Trophoblast cell (in vitro differentiated cells and primary cell): ENCODE measurements around the gene TBX20.
"Not testable (repeated sequence)": the region's sequence is repeated elsewhere in the genome, so short reads cannot be mapped to it uniquely, and the experiment has no call there.

Experiments
- DNase-seq, 2 donors: peaks; one replicate each; pipeline ENCODE4 v3.0.0-alpha.2; 2016
- H2AFZ ChIP-seq: 2 replicates; pipeline ENCODE4 v1.6.1; 2013; ENCODE audit warnings: low read length, moderate library complexity, mild to moderate bottlenecking; ENCODE audit not compliant: insufficient read depth, poor library complexity
- H2AK5ac ChIP-seq: 2 replicates; pipeline ENCODE4 v1.6.1; 2013; ENCODE audit warnings: mild to moderate bottlenecking, low read length
- H2BK120ac ChIP-seq: 2 replicates; pipeline ENCODE4 v1.6.1; 2013; ENCODE audit warnings: low read length, mild to moderate bottlenecking, moderate library complexity; ENCODE audit not compliant: insufficient read depth, poor library complexity
- H2BK12ac ChIP-seq: 2 replicates; pipeline ENCODE4 v1.6.1; 2013; ENCODE audit warnings: mild to moderate bottlenecking, low read length, moderate library complexity
- H2BK5ac ChIP-seq: 2 replicates; pipeline ENCODE4 v1.6.1; 2013; ENCODE audit warnings: low read length, low read depth, moderate library complexity, mild to moderate bottlenecking; ENCODE audit not compliant: poor library complexity
- H3K14ac ChIP-seq: 2 replicates; pipeline ENCODE4 v1.6.1; 2013; ENCODE audit warnings: mild to moderate bottlenecking, low read length
- H3K18ac ChIP-seq: 2 replicates; pipeline ENCODE4 v1.6.1; 2013; ENCODE audit warnings: mild to moderate bottlenecking, low read length
- H3K23ac ChIP-seq: 2 replicates; pipeline ENCODE4 v1.6.1; 2013; ENCODE audit warnings: low read length
- H3K27ac ChIP-seq: 2 replicates; pipeline ENCODE4 v1.5.1; 2013; ENCODE audit warnings: low read depth, mild to moderate bottlenecking, inconsistent platforms, low read length, moderate library complexity
- H3K27me3 ChIP-seq: 2 replicates; pipeline ENCODE4 v1.6.1; 2013; ENCODE audit warnings: inconsistent platforms, mild to moderate bottlenecking, low read length, moderate library complexity; ENCODE audit not compliant: insufficient read depth
- H3K36me3 ChIP-seq, 2 experiments: 1 replicate in 1 of 2; 2 replicates in 1 of 2; pipeline ENCODE4 v1.6.1; 2013; ENCODE audit warnings: low read length in 2 of 2, mild to moderate bottlenecking in 2 of 2, moderate library complexity in 1 of 2; ENCODE audit not compliant: insufficient read depth in 2 of 2, control insufficient read depth in 1 of 2
- H3K4ac ChIP-seq: 2 replicates; pipeline ENCODE4 v1.6.1; 2013; ENCODE audit warnings: low read depth, mild to moderate bottlenecking, low read length, moderate library complexity
- H3K4me1 ChIP-seq, 2 experiments: 1 replicate in 1 of 2; 2 replicates in 1 of 2; pipeline ENCODE4 v1.6.1; 2013; ENCODE audit warnings: low read length in 2 of 2, mild to moderate bottlenecking in 2 of 2, moderate library complexity in 1 of 2; ENCODE audit not compliant: insufficient read depth in 2 of 2, control insufficient read depth in 1 of 2
- H3K4me2 ChIP-seq: 2 replicates; pipeline ENCODE4 v1.6.1; 2013; ENCODE audit warnings: inconsistent platforms, mild to moderate bottlenecking, low read length, moderate library complexity
- H3K4me3 ChIP-seq: 2 replicates; pipeline ENCODE4 v1.5.1; 2013; ENCODE audit warnings: mild to moderate bottlenecking, low read depth, low read length, inconsistent platforms
- H3K79me1 ChIP-seq: one replicate; pipeline ENCODE4 v1.6.1; 2013; ENCODE audit warnings: low read length
- H3K79me2 ChIP-seq: 2 replicates; pipeline ENCODE4 v1.6.1; 2013; ENCODE audit warnings: low read length, mild to moderate bottlenecking; ENCODE audit not compliant: control insufficient read depth, insufficient read depth, poor library complexity
- H3K9ac ChIP-seq: 2 replicates; pipeline ENCODE4 v1.6.1; 2013; ENCODE audit warnings: mild to moderate bottlenecking, low read length
- H3K9me3 ChIP-seq: 2 replicates; pipeline ENCODE4 v1.6.1; 2013; ENCODE audit warnings: low read depth, mild to moderate bottlenecking, control low read depth, inconsistent platforms, low read length; ENCODE audit not compliant: insufficient read depth
- H4K12ac ChIP-seq: 2 replicates; pipeline ENCODE4 v1.6.1; 2013; ENCODE audit warnings: low read depth, mild to moderate bottlenecking, low read length, moderate library complexity
- H4K8ac ChIP-seq: 2 replicates; pipeline ENCODE4 v1.6.1; 2013; ENCODE audit warnings: low read depth, mild to moderate bottlenecking, low read length, moderate library complexity
- H4K91ac ChIP-seq: one replicate; pipeline ENCODE4 v1.6.1; 2013; ENCODE audit warnings: low read depth, mild to moderate bottlenecking, low read length, moderate library complexity
- WGBS: extraction: QIAGEN DNeasy Blood & Tissue Kit; methylation state at CpG from one replicate; pipeline ENCODE4 v1.1.7; 2013; ENCODE audit warnings: missing lambda C conversion rate; ENCODE audit not compliant: insufficient read length, insufficient coverage; ENCODE audit errors: extremely low coverage; 5-methylcytosine and 5-hydroxymethylcytosine counted together

TBX20 gene

DNA sequence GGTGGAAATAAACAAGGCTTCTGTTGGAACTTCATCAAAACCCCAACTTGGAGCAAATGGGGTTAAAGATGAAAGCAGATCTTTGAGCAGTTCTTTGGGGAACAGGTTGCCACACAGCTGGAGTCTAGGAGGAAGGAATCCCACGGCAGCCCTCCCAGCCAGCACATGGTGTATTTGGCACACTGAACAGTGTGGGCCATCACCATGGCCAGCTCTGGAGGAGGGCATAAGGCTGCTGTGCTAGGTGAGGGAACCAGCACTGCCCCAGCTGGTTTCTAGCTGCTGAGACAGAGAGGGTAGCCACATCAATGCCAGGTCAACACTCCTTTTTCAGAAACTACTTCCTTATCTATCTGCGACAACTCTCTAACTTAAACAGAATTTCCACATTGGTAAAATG lies 33.7 kb downstream of the TBX20 start:
- WGBS: no CpG with 5 or more reads among the region's 2 CpGs
- not testable (repeated sequence) for H3K27me3 ChIP-seq, H3K36me3 ChIP-seq, DNase-seq, H3K4me3 ChIP-seq, H3K9ac ChIP-seq, H3K14ac ChIP-seq, H3K79me1 ChIP-seq, H2BK5ac ChIP-seq, H4K12ac ChIP-seq, H3K79me2 ChIP-seq, H3K4me2 ChIP-seq, H3K23ac ChIP-seq, H4K8ac ChIP-seq, H3K9me3 ChIP-seq, H2BK12ac ChIP-seq, H3K27ac ChIP-seq, H3K4me1 ChIP-seq, H3K18ac ChIP-seq, H2AK5ac ChIP-seq, H2AFZ ChIP-seq, H2BK120ac ChIP-seq, H3K4ac ChIP-seq, H4K91ac ChIP-seq

DNA sequence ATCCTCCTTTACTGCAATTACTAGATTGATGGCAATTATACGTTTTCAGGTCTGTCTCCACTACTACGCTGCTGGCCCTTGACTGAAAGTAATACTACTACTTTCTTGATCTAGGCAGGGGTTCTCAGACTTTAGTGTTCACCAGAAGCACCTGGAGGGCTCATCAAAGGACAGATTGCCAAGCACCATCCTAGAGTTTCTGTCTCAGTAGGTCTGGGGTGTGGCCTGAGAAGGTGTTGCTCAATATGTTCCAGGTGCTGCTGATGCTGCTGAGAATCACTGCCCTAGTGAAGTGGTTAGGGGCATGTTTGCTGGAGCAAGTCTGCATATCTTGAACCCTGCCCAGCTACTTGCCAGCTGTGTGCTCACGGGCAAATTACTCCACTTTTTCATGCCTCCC lies 37.9 kb downstream of the TBX20 start:
- WGBS: no CpG with 5 or more reads among the region's 3 CpGs
- H4K8ac ChIP-seq, H3K4me1 ChIP-seq, H2BK12ac ChIP-seq, DNase-seq, H2AK5ac ChIP-seq, H3K18ac ChIP-seq, H3K79me2 ChIP-seq, H3K4me3 ChIP-seq, H3K36me3 ChIP-seq, H3K23ac ChIP-seq, H4K12ac ChIP-seq, H3K27me3 ChIP-seq, H3K4ac ChIP-seq, H3K27ac ChIP-seq, H3K4me2 ChIP-seq, H4K91ac ChIP-seq, H3K9me3 ChIP-seq, H2BK5ac ChIP-seq, H3K14ac ChIP-seq, H2BK120ac ChIP-seq, H2AFZ ChIP-seq, H3K79me1 ChIP-seq, H3K9ac ChIP-seq: not testable (repeated sequence)

DNA sequence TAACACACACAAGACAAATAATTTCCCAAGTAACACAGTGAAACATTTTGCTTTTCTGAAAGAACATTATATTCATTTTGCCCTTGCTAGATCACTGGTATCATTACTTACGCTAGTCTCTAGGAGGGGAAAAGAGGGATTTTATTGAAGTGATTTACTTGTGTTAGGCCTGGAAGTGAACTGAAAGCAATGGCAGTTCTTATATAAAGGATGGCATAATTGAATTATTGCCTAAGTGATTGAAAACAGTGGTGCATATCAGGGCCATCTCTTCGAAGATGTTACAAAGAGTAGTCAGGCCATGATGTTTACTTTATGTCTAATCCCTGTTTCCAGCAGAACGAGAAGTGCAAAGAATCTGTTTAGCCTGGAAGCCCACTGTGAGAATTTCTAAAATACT lies 38.8 kb downstream of the TBX20 start:
- not testable (repeated sequence) for H4K91ac ChIP-seq, H2AFZ ChIP-seq, H3K18ac ChIP-seq, H3K14ac ChIP-seq, H3K27me3 ChIP-seq, H3K9ac ChIP-seq, H3K36me3 ChIP-seq, H2AK5ac ChIP-seq, H3K79me2 ChIP-seq, H3K9me3 ChIP-seq, H3K27ac ChIP-seq, H2BK5ac ChIP-seq, H4K12ac ChIP-seq, H2BK120ac ChIP-seq, H3K4me3 ChIP-seq, H3K4me2 ChIP-seq, H3K79me1 ChIP-seq, H2BK12ac ChIP-seq, H3K4me1 ChIP-seq, DNase-seq, H3K4ac ChIP-seq, H4K8ac ChIP-seq, H3K23ac ChIP-seq
- no CpG with 5 or more reads among the region's 3 CpGs for WGBS

DNA sequence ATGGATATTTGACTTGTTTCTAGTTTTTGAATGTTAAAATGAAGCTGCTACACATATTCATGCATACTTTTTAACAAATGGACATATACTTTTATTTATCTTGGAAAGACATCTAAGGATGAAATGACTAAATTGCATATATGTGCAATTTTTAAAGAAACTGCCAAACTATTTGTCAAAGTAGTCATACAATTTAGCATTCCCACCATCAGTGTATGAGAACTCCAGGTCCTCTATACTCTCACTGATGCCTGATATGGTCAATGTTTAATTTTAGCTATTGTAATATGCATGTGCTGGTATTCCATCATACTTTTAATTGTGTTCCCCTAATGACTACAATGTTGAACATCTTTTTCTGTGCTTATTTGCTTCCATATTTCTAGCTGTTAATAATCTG lies 47.0 kb downstream of the TBX20 start:
- H2AK5ac ChIP-seq, H3K23ac ChIP-seq, H3K4me1 ChIP-seq, H4K12ac ChIP-seq, H3K79me2 ChIP-seq, H2BK120ac ChIP-seq, H2AFZ ChIP-seq, H3K18ac ChIP-seq, H4K8ac ChIP-seq, H3K4me3 ChIP-seq, H3K9me3 ChIP-seq, H3K4me2 ChIP-seq, DNase-seq, H3K4ac ChIP-seq, H3K27ac ChIP-seq, H3K79me1 ChIP-seq, H3K9ac ChIP-seq, H3K14ac ChIP-seq, H2BK12ac ChIP-seq, H4K91ac ChIP-seq, H3K36me3 ChIP-seq, H3K27me3 ChIP-seq, H2BK5ac ChIP-seq: not testable (repeated sequence)

DNA sequence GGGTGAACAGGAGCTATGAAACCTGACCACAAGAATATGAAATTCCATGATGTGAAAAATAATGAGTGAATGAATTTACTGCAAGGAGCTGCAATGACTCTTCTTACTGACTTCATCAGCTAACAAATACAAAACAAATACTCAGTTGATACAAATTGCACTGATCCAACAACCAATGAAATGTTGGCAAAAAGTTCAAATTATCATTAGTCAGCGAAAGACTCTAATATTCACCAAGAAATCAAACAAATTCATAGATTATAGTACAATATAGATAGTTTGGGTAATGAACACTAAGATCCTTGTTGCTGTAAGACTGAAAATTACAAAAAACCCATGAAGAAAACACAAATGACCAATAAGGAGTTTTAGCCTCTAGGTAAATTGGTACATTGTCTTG lies 49.0 kb downstream of the TBX20 start:
- H2BK120ac ChIP-seq, H4K91ac ChIP-seq, H4K12ac ChIP-seq, H3K27ac ChIP-seq, H2BK12ac ChIP-seq, H3K4me3 ChIP-seq, H3K79me2 ChIP-seq, DNase-seq, H2AFZ ChIP-seq, H3K23ac ChIP-seq, H3K9ac ChIP-seq, H3K36me3 ChIP-seq, H2BK5ac ChIP-seq, H3K79me1 ChIP-seq, H2AK5ac ChIP-seq, H3K9me3 ChIP-seq, H3K27me3 ChIP-seq, H3K4me1 ChIP-seq, H4K8ac ChIP-seq, H3K18ac ChIP-seq, H3K14ac ChIP-seq, H3K4ac ChIP-seq, H3K4me2 ChIP-seq: not testable (repeated sequence)
- no CpG with 5 or more reads among the region's 1 CpG for WGBS
